Body of pancreas (tissue), 4 donors: Measurements from ENCODE around the gene CEP192.

Experiments used
- POLR2A ChIP-seq, 3 donors: fragments of 450-650 bp; IDR thresholded peaks; one replicate each; pipeline ENCODE4 v1.6.1; 2016; ENCODE audit warnings: antibody characterized with exemption in 3 of 3, mild to moderate bottlenecking in 2 of 3
- TF ChIP-seq, protein P1 (sequence below), 7 experiments: fragments of 450-650 bp in 4 of 7; fragments of 200-600 bp in 3 of 7; sonication (generic) in 3 of 7; IDR thresholded peaks; one replicate each; pipeline ENCODE4 v1.5.1; 2016 to 2019; ENCODE audit warnings: antibody characterized with exemption in 7 of 7

- TF ChIP-seq, protein P1, sequence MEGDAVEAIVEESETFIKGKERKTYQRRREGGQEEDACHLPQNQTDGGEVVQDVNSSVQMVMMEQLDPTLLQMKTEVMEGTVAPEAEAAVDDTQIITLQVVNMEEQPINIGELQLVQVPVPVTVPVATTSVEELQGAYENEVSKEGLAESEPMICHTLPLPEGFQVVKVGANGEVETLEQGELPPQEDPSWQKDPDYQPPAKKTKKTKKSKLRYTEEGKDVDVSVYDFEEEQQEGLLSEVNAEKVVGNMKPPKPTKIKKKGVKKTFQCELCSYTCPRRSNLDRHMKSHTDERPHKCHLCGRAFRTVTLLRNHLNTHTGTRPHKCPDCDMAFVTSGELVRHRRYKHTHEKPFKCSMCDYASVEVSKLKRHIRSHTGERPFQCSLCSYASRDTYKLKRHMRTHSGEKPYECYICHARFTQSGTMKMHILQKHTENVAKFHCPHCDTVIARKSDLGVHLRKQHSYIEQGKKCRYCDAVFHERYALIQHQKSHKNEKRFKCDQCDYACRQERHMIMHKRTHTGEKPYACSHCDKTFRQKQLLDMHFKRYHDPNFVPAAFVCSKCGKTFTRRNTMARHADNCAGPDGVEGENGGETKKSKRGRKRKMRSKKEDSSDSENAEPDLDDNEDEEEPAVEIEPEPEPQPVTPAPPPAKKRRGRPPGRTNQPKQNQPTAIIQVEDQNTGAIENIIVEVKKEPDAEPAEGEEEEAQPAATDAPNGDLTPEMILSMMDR (IDR thresholded peaks at IDR 0.05) = no peak
- TF ChIP-seq POLR2A (IDR thresholded peaks at IDR 0.05) = no peak
These were observed 14.1 kb downstream of the CEP192 start for GRCh38 chr18:13005289-13005688.
